SIG-M5 treated with dmso at 0.1 percent for 504 hours (cell line): ENCODE measurements around the gene NAB2.
A peak's percentile ranks its signal among the peaks of the same experiment; 100 is the strongest.
"Not testable (repeated sequence)": the region's sequence is repeated elsewhere in the genome, so short reads cannot be mapped to it uniquely, and the experiment has no call there.

Experiments
- DNase-seq: peaks from one replicate; lab custom pipeline; 2025; ENCODE audit not compliant: unreplicated experiment; lab: John Stamatoyannopoulos, UW

The NAB2 gene

GRCh38 chr12:57066245-57066644 is 22.7 kb upstream of the NAB2 start:
- no peak for DNase-seq

GRCh38 chr12:57069523-57069922 is 19.4 kb upstream of the NAB2 start:
- DNase-seq: peak; percentile 96

- no peak for DNase-seq
Observed at GRCh38 chr12:57072661-57073060, 16.3 kb upstream of the NAB2 start.

- DNase-seq: not testable (repeated sequence)
Observed at GRCh38 chr12:57073566-57074450, 15.1 kb upstream of the NAB2 start.

GRCh38 chr12:57078519-57079404 is 10.2 kb upstream of the NAB2 start, which contains the start of gene NEMP1:
Gene NEMP1, minus strand, starts transcription at chr12:57078791. Its CDS starts 46 bp downstream, at chr12:57078745.
- peak; percentile 100 for DNase-seq

GRCh38 chr12:57079821-57080220 is 9.1 kb upstream of the NAB2 start:
- no peak for DNase-seq

- DNase-seq: no peak
Observed at GRCh38 chr12:57080855-57081254, 8.1 kb upstream of the NAB2 start.

- no peak for DNase-seq
Observed at GRCh38 chr12:57085999-57086492, 2.9 kb upstream of the NAB2 start.

GRCh38 chr12:57086493-57087009 is 2.4 kb upstream of the NAB2 start:
- DNase-seq: peak; percentile 73

GRCh38 chr12:57087010-57087690 is 1.8 kb upstream of the NAB2 start:
- DNase-seq: peak; percentile 88

- peak; percentile 90 for DNase-seq
Observed at GRCh38 chr12:57087691-57088353, 1.1 kb upstream of the NAB2 start.

GRCh38 chr12:57089271-57090245 is 644 bp downstream of the NAB2 start:
- DNase-seq: peak; percentile 77

GRCh38 chr12:57090490-57090889 is 1.6 kb downstream of the NAB2 start:
- no peak for DNase-seq

GRCh38 chr12:57090924-57091637 is 2.2 kb downstream of the NAB2 start:
- no peak for DNase-seq

GRCh38 chr12:57091638-57092528 is 3.0 kb downstream of the NAB2 start:
- no peak for DNase-seq

- no peak for DNase-seq
Observed at GRCh38 chr12:57092529-57092862, 3.6 kb downstream of the NAB2 start.

- DNase-seq: no peak
Observed at GRCh38 chr12:57092876-57093414, 4.0 kb downstream of the NAB2 start.
